KOPT-K1 (cell line): ENCODE results near the gene SLC17A5.
"Not testable (repeated sequence)": the region's sequence is repeated elsewhere in the genome, so short reads cannot be mapped to it uniquely, and the experiment has no call there.

ENCODE experiments used
- H3K27ac ChIP-seq: fragments of 200-600 bp; sonication (generic); 2 replicates; pipeline ENCODE4 v1.5.1; 2016; ENCODE audit warnings: antibody characterized with exemption, mild to moderate bottlenecking, low read depth, low read length; ENCODE audit not compliant: poor library complexity, severe bottlenecking
- H3K36me3 ChIP-seq: fragments of 200-600 bp; sonication (generic); 2 replicates; pipeline ENCODE4 v1.5.1; 2017; ENCODE audit warnings: antibody characterized with exemption, mild to moderate bottlenecking, low read length, moderate library complexity; ENCODE audit not compliant: insufficient read depth
- H3K9me3 ChIP-seq: fragments of 200-600 bp; sonication (generic); 2 replicates; pipeline ENCODE4 v1.5.1; 2017; ENCODE audit warnings: antibody characterized with exemption, low read length, mild to moderate bottlenecking; ENCODE audit not compliant: insufficient read depth, poor library complexity, severe bottlenecking

SLC17A5 gene

DNA sequence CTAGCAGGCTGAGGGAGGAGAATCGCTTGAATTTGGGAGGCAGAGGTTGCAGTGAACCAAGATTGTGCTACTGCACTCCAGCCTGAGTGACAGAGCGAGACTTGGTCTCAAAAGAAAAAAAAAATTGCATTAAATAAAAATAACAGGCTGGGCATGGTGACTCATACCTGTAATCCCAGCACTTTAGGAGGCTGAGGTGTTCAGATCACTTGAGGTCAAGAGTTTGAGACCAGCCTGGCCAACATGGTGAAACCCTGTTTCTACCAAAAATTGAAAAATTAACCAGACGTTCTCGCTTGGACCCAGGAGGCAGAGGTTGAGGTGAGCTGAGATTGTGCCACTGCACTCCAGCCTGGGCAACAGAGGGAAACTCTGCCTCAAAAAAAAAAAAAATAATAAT lies 102.7 kb downstream of the SLC17A5 start:
- H3K27ac ChIP-seq, H3K9me3 ChIP-seq, H3K36me3 ChIP-seq: not testable (repeated sequence)

DNA sequence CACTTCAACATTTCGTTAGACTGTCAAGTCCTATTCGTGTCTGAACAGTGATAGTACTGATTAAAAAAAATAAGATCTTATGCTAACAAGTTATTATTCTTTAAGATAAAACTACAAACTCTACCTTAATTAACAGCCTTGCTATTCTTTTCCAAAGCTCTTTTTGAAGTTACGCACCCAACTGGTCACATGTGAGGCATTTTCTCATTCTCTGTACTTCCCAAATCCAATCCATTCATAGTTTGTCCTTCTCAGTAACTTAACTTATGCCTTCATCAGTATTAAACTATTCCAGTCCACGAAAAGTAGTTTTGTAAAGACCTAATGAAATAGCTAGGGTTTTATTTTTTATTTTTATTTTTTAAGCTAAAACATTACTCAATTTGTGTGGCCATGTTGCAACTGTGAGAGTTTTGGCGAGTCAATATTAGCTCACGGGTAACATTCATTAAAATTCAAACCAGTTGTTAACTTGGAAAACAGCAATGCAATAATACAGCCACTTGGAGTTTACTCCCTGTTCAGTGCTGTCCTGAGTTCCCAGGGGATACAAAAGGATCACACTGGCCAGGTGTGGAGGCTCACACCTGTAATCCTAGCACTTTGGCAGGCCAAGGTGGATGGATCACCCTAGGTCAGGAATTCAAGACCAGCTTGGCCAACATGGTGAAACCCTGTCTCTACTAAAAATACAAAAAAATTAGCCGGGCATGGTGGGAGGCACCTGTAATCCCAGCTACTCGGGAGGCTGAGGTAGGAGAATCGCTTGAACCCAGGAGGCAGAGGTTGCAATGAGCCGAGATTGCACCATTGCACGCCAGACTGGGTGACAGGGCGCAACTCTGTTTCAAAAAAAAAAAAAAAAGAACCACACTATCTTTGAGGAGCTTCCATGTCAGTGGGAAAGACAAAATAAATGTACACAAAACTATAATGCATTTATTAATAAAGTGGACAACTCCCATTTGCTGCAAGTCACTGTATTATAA lies 105.0 kb downstream of the SLC17A5 start:
- Histone ChIP-seq H3K27ac (no peak overlapping the region), H3K9me3 (no peaks in the 10 kb centered on the region), H3K36me3 (no peaks in the 10 kb centered on the region)

DNA sequence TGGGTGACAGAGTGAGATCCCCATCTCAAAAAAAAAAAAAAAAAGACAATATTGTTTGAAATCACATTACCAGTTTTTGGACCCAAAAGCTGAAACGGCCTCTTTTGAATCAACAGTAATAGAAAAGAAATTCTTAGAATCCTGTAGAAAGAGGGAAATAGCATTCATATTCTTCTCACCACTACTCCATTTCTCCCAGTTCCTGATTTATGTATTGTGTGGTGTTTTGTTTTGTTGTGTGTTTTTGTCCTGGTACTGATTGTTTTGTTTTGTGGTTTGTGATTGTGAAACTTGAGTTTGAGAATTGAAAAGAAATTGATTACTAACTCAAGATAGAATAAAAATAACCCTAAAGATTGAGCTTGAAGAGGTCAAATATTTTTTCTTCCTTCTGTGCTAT lies 106.8 kb downstream of the SLC17A5 start:
- Histone ChIP-seq H3K27ac (no peak overlapping the region), H3K36me3 (no peaks in the 10 kb centered on the region), H3K9me3 (no peaks in the 10 kb centered on the region)
